HL-60 (cell line): Measurements from ENCODE around the gene KCNQ5.

Experiments
- DNase-seq, 2 experiments: peaks; one replicate each; pipeline ENCODE4 v3.0.0-alpha.2; 2010 to 2020; ENCODE audit warnings: low read depth in 1 of 2, low spot score in 1 of 2
- H3K27ac ChIP-seq: fragments of 250-450 bp; sonication (Bioruptor Pico); replicated peaks from 2 replicates; pipeline ENCODE4 v1.5.1; 2020; ENCODE audit warnings: mild to moderate bottlenecking, moderate library complexity
- H3K27me3 ChIP-seq: fragments of 250-450 bp; sonication (Bioruptor Pico); 2 replicates; pipeline ENCODE4 v1.5.1; 2021; ENCODE audit warnings: mild to moderate bottlenecking, moderate library complexity; ENCODE audit not compliant: insufficient read depth, poor library complexity, severe bottlenecking
- H3K4me3 ChIP-seq: replicated peaks from 2 replicates; pipeline ENCODE4 v1.5.1; 2011; ENCODE audit warnings: mild to moderate bottlenecking, control low read depth, low read length; ENCODE audit not compliant: insufficient read depth
- CTCF ChIP-seq: IDR thresholded peaks from one replicate; pipeline ENCODE4 v1.5.1; 2011; ENCODE audit warnings: low read length, control low read depth, inconsistent platforms; ENCODE audit not compliant: insufficient read depth
- GABPA ChIP-seq: IDR thresholded peaks from 2 replicates; pipeline ENCODE4 v1.6.1; 2012; ENCODE audit warnings: low read depth
- POLR2AphosphoS5 ChIP-seq: IDR thresholded peaks from 2 replicates; pipeline ENCODE4 v1.6.1; 2012; ENCODE audit warnings: low read depth
- REST ChIP-seq: IDR thresholded peaks from 2 replicates; pipeline ENCODE4 v1.6.1; 2012; ENCODE audit warnings: low read depth; ENCODE audit not compliant: insufficient replicate concordance
- SPI1 ChIP-seq: IDR thresholded peaks from 2 replicates; pipeline ENCODE4 v1.6.1; 2012; ENCODE audit warnings: low read depth, mild to moderate bottlenecking, borderline replicate concordance

KCNQ5 gene

GRCh38 chr6:73032586-73032985, 410.7 kb downstream of the KCNQ5 start:
- no peak for DNase-seq
- Histone ChIP-seq H3K4me3 (no peak overlapping the region), H3K27ac (no peak overlapping the region), H3K27me3 (no peaks in the 10 kb centered on the region)
- TF ChIP-seq POLR2AphosphoS5 (no peak), GABPA (no peak), CTCF (no peak), SPI1 (no peak), REST (no peak)

- no peak overlapping the region for H3K4me3 ChIP-seq
- no peak overlapping the region for H3K27ac ChIP-seq
- H3K27me3 ChIP-seq = no peaks in the 10 kb centered on the region
- no peak for DNase-seq
- TF ChIP-seq POLR2AphosphoS5 (no peak), REST (no peak)
Measured at GRCh38 chr6:73036689-73037088, 414.8 kb downstream of the KCNQ5 start.

- Histone ChIP-seq H3K27me3 (no peaks in the 10 kb centered on the region), H3K4me3 (no peak overlapping the region), H3K27ac (no peak overlapping the region)
- no peak for TF ChIP-seq SPI1
- no peak for TF ChIP-seq CTCF
- TF ChIP-seq REST = no peak
- no peak for DNase-seq
Measured at GRCh38 chr6:73041051-73041450, 419.2 kb downstream of the KCNQ5 start.

GRCh38 chr6:73042892-73043291, 421.0 kb downstream of the KCNQ5 start:
- Histone ChIP-seq H3K27me3 (no peaks in the 10 kb centered on the region), H3K27ac (no peak overlapping the region), H3K4me3 (no peak overlapping the region)
- TF ChIP-seq SPI1 (no peak), CTCF (no peak), REST (no peak), GABPA (no peak), POLR2AphosphoS5 (no peak)
- DNase-seq = no peak
